GM18511 (cell line): ENCODE measurements around the gene SSTR1.
"Not testable (repeated sequence)": the region's sequence is repeated elsewhere in the genome, so short reads cannot be mapped to it uniquely, and the experiment has no call there.

Experiments
- ATAC-seq: cut with Tn5 transposase; IDR thresholded peaks from one replicate; pipeline ENCODE4 v1.9.1; 2021; ENCODE audit warnings: mild to moderate bottlenecking, moderate library complexity; ENCODE audit not compliant: unreplicated experiment

The SSTR1 gene, protein sequence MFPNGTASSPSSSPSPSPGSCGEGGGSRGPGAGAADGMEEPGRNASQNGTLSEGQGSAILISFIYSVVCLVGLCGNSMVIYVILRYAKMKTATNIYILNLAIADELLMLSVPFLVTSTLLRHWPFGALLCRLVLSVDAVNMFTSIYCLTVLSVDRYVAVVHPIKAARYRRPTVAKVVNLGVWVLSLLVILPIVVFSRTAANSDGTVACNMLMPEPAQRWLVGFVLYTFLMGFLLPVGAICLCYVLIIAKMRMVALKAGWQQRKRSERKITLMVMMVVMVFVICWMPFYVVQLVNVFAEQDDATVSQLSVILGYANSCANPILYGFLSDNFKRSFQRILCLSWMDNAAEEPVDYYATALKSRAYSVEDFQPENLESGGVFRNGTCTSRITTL

DNA sequence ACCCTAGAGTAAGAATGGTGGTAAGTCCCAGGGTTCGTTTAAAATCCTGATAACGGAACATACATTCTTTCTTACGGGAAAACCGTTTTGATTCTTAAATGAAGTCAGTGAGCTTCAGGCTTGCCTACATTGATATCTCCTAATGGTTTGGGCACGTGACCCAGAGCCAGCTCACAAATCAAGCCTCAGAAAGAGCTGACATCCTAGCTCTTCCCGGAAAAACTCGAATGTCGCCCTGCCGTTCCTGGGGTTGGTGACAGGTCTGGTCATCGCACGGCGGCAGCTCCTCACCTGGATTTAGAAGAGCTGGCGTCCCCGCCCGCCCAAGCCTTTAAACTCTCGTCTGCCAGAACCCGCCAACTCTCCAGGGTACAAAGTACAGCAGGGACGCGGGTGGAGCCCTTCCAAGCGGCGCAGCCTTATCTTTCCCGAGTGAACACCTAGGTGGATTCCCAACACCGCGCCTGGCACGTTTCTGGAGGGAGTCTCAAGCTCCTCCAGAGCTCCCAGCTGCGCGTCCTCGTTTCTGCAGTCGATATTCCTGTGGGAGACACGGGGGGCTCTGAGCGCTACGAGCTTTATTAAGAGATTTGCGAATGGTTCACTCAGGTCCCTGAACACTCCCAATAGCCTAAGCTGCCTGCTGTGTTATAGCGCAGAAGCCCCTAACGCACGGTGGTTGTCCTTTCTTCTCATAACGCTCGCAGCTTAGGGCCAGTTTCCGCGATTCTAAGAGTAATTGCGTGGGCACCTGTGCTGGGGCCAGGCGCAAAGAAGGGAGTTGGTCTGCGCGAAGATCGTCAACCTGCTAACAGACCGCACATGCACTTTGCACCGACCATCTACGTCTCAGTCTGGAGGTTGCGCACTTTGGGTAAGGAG lies at the start of gene SSTR1:
Gene SSTR1 (plus strand): TSS at position 169 of the 882 bp plus-strand sequence. CDS start 1,486 bp downstream, outside the sequence.
- no peak for ATAC-seq

DNA sequence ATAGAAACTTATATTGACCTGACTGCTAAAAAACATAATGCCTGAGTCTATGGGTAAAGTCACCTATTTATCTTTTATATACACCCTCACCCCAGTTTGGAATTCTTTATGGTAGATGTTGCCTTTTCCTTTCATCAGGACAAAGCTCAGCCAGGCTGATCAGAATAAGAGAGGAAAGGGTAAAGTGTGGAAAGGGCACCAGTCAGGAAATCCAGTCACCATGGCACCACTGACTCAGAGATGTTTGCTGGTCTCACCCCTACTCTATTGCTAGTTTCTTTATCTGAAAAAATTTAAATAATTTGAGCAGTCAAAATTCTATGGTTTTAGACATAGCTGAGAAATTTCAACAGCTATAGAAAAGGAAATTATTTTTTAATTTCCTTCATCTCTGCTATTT lies 49.2 kb upstream of the SSTR1 start:
- ATAC-seq: no peak

DNA sequence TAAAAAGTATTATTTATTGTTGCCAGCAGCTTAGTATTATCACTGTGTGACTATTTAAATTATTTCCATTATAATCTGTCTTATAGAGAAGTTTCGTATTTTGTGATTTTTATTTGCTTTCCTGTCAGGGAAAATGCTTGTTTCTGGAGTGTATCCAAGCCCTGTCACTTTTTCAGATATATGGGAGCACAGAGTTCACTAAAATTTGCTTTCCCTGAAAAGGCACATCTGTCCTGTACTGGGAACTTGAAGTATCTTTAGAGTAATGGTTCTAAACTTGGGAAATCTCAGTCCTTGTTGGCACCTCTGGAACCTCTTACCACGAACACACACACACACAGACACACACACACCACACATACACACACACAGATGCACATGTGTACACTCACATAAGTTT lies 39.3 kb upstream of the SSTR1 start:
- ATAC-seq: no peak

DNA sequence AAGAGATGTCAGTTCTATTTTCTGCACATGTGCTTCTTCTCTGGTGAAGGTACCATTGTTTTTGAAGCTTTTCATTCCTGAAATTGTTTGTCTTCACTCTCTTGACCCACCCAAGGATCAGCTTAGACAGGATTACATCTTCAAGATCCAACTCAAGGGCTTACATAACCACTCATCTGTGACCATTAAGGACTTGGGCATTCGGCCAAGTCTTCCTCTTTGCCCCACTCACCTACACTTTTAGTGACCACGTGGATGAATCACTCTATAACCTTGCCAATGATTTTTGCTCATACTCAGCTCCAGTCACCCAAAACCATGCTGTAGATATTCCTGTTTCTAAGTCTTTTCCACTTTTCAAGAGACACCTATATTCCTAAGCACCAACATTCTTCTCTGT lies 36.5 kb upstream of the SSTR1 start:
- ATAC-seq: no peak

DNA sequence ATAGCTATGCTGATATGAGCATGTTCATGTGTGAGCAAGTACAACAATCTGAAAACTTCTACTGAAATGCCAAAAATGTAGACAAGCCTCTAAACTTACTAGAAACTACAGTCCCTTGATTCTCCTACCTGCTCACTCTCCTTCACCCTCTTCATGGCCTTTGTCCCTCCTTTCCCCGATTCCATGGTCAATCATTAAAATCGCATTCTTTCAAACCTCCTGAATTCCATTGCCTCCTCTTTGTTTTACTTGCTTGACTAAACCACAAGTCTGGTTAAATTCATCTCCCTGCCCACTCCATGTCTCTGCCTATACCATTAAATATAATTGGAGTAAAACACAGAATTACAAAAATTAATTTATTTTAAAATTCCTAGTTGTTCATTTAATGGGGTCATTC lies 33.0 kb upstream of the SSTR1 start:
- no peak for ATAC-seq

DNA sequence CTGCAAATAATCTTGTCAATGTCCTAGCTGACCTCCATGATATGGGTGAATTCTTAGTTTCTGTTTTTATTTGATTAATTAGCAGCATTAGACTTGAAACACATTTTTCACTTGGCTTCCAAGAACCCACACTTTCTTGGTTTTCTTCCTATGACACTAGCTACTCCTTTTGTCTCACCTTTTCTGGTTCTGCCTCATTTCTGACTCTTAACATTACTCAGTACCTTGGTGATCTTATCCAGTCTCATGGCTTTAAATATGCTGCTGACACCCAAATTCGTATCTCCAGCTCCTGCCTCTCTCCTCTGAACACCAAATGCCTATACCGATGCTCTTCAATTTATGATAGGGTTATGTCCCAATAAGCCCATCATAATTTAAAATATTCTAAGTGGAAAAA lies 32.0 kb upstream of the SSTR1 start:
- ATAC-seq: no peak

DNA sequence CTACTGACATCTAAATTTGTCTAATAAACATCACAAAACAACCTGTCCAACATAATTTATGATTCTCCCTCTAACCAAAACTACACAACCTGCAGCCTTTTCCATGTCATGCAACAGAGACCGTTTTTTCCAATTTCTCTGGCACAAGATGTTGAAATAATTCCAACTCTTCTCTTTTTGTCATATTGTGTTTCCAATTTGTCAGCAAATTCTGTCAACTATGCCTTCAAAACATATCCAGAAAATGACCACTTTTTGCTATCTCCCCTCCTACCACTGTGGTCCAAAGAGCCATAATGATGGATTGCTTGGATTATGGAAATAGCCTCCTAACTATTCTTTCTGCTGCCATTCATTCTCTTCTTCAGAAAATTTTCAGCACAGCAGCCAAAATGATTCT lies 31.3 kb upstream of the SSTR1 start:
- no peak for ATAC-seq

DNA sequence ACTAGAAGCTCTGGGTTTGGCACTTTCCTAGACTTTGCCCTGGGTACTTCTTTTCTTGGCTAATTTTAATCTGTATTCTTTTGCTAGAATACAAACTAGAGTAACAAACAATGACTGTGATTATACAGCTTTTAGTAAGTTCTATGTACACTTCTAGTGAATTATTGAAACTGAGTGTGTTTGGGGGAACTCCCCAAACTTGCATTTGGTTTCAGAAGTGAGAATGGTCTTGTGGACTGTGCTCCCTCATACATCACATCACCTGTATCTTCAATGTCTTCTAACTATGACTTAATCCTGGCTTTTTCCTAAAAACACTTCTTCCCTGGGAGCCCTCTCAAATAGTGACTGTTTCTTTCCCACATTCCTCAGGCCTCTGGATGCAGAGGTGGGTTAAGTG lies 23.6 kb upstream of the SSTR1 start:
- ATAC-seq: no peak

DNA sequence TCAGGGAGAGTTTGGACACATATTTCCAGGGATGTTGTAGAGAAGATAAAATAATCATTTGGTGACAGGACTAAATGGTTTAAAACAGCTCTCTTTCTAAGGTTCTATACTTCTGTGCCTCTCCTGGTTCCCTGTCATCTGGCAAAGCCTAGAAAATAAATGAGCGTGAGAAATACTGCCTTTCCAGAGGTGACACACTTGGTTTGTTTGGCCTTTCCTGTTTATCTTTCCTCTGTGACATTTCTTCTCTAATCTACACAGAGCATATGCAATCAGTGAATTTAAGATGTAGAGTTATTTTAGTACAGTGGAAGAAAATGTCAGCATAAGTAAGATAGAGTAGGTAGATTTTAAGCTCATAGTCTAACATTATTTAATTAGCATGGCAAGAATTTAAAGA lies 22.0 kb upstream of the SSTR1 start:
- ATAC-seq: no peak

DNA sequence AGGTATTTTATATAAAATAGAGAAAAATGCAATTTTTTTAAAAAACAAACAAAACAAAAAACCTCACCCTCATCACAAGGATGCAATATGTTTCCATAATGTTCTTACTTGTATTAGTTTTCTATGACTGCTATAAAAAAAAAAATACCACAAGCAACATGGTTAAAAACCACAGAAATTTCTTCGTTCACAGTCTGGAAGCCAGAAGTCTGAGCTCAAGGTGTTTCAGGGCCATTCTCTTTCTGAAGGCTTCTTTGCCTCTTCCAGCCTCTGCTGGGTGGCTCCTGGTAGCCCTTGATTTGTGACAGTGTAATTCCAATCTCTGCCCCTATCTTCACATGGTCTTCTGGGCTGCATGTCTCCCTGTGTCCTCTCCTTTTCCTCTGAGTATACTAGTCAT lies 21.5 kb upstream of the SSTR1 start:
- ATAC-seq: no peak

DNA sequence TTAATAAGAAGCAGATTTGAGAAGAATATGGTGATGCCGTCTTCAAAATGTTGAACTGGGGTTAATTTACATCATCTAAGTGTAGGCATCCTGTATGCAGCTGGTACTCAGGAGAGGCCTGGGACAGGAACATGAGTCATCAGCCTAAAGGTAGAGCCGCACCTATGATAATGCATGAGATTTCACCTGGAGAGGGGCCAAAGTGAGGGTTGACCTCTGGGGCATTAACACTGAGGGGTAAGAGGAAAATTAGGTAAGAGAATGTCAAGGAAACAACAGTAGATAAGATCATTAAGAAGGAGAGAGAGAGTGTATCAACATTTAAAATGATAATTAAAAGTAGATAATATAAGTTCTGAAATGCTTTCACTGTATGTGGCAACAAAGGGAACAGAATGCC lies 20.2 kb upstream of the SSTR1 start:
- ATAC-seq: no peak

DNA sequence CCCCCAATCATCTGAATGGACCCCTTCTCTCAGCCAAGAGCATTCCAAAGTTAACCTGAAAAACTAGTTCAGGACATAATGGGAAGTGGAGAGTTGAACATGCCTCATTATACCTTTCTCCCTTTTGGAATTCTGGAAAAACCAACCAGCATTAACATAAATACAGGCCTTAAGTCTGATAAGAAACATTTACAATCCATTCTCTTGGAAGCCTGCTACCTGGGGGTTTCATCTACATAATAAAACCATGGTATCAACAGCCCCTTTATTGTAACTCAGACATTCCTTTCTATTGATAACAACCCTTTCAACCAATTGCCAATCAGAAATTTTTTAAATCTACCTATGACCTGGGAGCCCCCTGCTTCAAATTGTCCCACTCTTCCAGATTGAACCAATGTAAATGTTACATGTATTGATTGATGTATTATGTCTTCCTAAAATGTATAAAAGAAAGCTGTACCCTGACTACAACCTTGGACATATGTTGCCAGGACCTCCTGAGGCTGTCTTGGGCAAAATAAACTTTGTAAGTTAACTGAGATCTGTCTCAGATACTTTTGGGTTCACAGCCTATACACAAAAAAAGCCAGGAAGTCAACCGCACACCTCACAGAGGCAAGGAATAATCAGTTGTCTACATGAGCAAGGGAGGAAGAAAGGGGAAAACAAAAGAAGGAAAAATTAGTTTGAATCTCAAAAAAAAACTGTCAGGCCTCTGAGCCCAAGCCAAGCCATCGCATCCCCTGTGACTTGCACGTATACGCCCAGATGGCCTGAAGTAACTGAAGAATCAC lies 17.6 kb upstream of the SSTR1 start:
- no peak for ATAC-seq

DNA sequence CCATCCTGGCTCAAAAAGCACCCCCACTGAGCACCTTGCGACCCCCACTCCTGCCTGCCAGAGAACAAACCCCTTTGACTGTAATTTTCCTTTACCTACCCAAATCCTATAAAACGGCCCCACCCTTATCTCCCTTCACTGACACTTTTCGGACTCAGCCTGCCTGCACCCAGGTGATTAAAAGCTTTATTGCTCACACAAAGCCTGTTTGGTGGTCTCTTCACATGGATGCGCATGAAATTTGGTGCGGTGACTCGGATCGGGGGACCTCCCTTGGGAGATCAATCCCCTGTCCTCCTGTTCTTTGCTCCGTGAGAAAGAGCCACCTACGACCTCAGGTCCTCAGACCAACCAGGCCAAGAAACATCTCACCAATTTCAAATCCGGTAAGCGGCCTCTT lies 16.9 kb upstream of the SSTR1 start:
- not testable (repeated sequence) for ATAC-seq

DNA sequence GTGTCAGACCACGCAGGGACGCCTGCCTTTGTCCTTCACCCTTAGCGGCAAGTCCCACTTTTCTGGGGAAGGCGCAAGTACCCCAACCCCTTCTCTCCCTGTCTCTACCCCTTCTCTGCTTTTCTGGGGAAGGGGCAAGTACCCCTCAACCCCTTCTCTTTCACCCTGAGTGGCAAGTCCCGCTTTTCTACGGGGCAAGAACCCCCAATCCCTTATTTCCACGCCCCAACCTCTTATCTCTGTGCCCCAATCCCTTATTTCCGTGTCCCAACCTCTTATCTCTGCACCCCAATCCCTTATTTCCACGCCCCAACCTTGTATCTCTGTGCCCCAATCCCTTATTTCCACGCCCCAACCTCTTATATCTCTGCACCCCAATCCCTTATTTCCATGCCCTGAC lies 16.2 kb upstream of the SSTR1 start:
- ATAC-seq: not testable (repeated sequence)

DNA sequence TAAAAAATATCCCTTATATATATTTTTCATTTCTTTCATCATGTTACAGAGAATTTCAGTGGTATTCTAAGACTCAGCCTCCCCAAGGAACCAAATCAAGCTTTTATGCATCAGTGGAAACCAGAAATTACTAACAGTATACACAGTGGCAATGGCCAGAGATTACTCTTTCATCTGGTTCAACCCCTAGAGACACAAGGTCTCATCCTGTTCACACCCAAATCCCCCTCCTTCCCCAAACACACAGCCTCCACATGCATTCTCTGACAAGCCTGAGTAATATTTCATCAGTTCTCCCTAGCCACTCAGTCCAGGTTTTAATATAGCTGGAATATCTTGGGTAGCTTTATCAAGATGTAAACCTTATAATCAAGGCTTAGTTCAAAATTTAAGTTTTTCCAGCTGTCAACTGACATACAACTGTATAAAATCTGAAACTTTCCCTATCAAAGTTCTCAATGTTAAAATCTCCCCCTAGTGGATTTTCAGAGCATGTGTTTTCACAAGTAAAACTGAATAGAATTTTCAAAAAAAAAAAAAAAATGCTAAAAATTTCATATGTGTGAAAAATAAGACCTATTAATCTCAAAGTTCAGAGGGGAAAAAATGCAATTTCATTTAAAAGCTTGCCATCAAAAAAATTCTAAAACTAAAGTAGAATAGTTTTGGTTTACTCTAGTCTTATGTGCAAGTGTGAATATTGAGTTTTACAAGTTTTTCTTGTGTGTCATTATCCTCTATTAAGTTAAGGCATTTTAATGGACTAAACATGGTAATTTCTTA lies 10.5 kb upstream of the SSTR1 start:
- ATAC-seq: no peak

DNA sequence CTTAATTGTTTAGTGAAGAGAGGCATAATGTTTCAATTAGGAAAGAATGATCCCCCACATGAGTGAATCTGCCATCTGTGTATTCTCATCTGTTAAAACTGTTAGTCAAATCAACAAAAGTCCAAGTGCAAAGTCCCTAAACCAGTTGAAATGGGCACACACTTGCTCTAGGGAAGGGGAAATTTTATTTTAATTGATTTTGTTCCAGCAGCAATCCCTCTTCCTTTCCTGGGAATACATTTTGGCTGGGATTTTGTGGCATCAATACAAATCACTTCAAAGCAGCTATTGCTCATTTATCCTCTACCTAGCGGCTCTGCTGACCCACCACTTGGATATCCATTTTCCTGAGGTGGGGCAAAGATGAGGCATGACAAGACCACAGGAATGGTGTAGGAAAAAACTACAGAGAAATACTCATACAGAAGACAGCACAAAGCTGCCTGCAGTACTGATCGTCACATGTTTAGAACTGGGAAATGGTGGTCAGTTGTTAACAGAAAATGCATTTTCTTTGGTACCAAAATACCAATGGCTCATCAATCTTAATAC lies 9.8 kb upstream of the SSTR1 start:
- no peak for ATAC-seq

DNA sequence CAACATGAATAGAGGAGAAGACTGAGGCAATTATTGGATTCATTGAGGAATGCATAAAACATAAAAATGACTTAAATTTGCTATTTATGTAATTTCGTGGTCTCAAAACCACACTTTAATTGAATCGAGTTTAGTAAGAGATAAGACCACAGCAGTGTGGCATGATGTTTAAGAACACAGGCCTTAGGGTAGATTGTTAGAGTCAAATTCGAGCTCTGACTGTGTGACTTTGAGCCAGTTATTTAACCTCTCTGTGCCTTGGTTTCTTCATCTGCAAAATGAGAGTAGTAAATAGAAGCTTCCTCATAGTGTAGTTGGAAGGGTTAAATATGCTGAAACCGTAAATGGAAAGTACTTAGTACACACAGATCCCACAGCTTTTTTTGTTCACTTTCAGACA lies 9.3 kb upstream of the SSTR1 start:
- no peak for ATAC-seq

DNA sequence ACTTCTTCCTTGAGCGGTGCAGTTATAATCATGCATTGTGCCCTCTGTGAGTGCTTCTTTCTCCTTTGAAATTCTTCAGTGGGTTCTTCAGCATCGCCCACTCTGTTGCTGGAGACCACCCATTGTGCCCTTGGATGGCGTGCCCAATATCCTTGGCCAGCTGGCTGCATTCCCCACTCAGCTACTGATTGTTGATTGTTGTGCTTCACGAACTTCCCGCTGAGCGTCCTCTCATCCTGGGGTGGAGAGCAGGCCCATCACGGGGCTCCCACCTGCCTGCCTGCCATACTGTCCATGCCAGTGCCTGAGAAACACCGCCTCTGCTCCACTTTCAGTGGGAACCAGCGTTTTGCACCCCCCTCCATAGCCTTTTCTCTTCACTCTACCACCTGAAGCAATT lies 8.6 kb upstream of the SSTR1 start:
- ATAC-seq: no peak

DNA sequence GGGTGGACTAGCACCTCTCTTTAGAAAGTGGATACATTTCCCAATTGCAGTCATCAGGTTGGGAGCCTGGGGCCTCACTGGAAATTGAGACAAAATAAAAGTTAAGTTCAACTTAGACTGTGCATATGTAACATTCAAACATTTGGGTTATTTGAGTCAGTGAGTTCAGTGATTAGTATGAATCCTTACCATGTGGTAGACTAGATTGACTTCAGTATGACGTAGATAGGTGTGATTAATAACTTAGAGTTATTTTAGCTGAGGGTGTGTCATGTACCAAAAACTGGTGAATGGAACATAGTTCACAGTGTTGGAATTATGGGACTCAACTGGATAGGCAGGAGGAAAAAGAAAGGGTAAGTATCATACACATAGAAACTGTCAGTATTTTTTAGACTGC lies 8.0 kb upstream of the SSTR1 start:
- ATAC-seq: no peak

DNA sequence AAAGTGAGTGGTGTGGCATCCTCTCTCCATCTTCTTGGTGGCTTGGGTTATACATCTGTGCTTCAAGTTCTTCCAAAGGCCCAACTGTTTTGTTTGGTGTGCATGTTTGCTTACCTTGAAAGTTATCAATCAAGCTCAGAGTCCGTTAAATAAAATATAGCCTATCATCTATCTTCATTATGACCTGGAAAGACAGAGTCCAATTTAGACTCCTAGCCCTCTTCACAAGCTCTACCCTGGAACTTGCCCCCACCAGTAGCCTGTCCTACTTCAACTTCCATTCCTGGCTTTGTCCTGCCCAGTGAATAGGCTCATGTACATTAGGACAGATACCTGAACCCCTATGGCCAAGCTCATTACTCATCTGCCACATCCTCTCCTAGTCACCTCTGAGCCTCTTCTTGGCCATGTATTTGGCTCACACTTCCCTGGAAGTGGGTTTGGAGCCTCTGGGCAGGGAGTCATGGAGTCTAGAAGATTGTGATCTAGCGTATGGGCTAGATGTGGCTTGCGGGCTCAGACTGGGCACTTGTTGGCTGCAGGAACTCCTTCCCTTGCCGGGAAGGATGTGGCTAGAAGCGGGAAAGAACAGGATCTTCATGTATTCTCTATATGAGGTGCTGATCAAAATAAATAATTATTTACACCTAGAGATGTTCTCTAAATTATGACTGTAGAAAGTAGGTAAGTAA lies 6.4 kb upstream of the SSTR1 start:
- no peak for ATAC-seq
